HEK293 (cell line): ENCODE measurements around the gene TCEAL8.

Source experiments
- CTCF ChIA-PET: fragments of 350-600 bp; formaldehyde crosslinking; extraction: SDS; loops from one replicate; lab custom pipeline; 2021; ENCODE audit warnings: antibody characterized with exemption; lab: Yijun Ruan, JAX
- POLR2A ChIA-PET: fragments of 300-600 bp; formaldehyde crosslinking; extraction: SDS; loops from one replicate; lab custom pipeline; 2020; ENCODE audit warnings: antibody characterized with exemption, inconsistent platforms; lab: Yijun Ruan, JAX
- H3K27ac ChIP-seq: fragments of 200-500 bp; sonication (Bioruptor generic); 2 replicates; pipeline ENCODE4 v1.5.1; 2014; ENCODE audit warnings: low read depth, low read length, control low read depth, inconsistent platforms; ENCODE audit errors: extremely low read depth
- H3K36me3 ChIP-seq, 2 experiments: fragments of 200-500 bp in 1 of 2; sonication (Bioruptor generic) in 1 of 2; 1 replicate in 1 of 2; 2 replicates in 1 of 2; pipeline ENCODE4 v1.5.1; 2014 to 2017; ENCODE audit warnings: inconsistent platforms in 2 of 2, low read length in 2 of 2; ENCODE audit not compliant: control insufficient read depth in 2 of 2, insufficient read depth in 1 of 2
- H3K4me1 ChIP-seq: fragments of 200-500 bp; sonication (Bioruptor generic); 2 replicates; pipeline ENCODE4 v1.5.1; 2014; ENCODE audit warnings: mild to moderate bottlenecking, low read length, inconsistent platforms; ENCODE audit not compliant: control insufficient read depth, insufficient read depth
- H3K4me3 ChIP-seq: 2 replicates; pipeline ENCODE4 v1.5.1; 2011; ENCODE audit warnings: low read depth, mild to moderate bottlenecking, control low read depth, low read length, moderate library complexity
- H3K9me3 ChIP-seq: fragments of 200-500 bp; sonication (Bioruptor generic); 2 replicates; pipeline ENCODE4 v1.5.1; 2014; ENCODE audit warnings: low read depth, low read length, inconsistent platforms; ENCODE audit not compliant: control insufficient read depth, insufficient read depth
- EGR2 ChIP-seq: fragments of 450-650 bp; formaldehyde crosslinking; IDR thresholded peaks from 2 replicates; pipeline ENCODE4 v1.5.1; 2016; ENCODE audit warnings: low read depth, missing biosample characterization, missing genetic modification characterization
- GLI4 ChIP-seq: fragments of 450-650 bp; formaldehyde crosslinking; IDR thresholded peaks from 2 replicates; pipeline ENCODE4 v1.5.1; 2016; ENCODE audit warnings: missing biosample characterization, missing genetic modification characterization
- HOXC10 ChIP-seq: sonication (generic); formaldehyde crosslinking; IDR thresholded peaks from 2 replicates; pipeline ENCODE4 v1.8.1; 2023; ENCODE audit warnings: mild to moderate bottlenecking, missing genetic modification reagents
- IKZF3 ChIP-seq: fragments of 450-650 bp; IDR thresholded peaks from 2 replicates; pipeline ENCODE4 v1.5.0; 2018; ENCODE audit warnings: missing biosample characterization, mild to moderate bottlenecking, missing genetic modification characterization, moderate library complexity
- MYNN ChIP-seq: fragments of 450-650 bp; formaldehyde crosslinking; IDR thresholded peaks from 2 replicates; pipeline ENCODE4 v1.5.1; 2016; ENCODE audit warnings: missing biosample characterization, missing genetic modification characterization, borderline replicate concordance
- SALL2 ChIP-seq: fragments of 450-650 bp; formaldehyde crosslinking; IDR thresholded peaks from 2 replicates; pipeline ENCODE4 v1.5.0; 2017; ENCODE audit warnings: missing biosample characterization, mild to moderate bottlenecking, missing genetic modification characterization, borderline replicate concordance
- SCRT1 ChIP-seq: fragments of 450-650 bp; formaldehyde crosslinking; IDR thresholded peaks from 2 replicates; pipeline ENCODE4 v1.5.1; 2016; ENCODE audit warnings: missing biosample characterization, missing genetic modification characterization, borderline replicate concordance
- SP2 ChIP-seq: fragments of 450-650 bp; formaldehyde crosslinking; IDR thresholded peaks from 2 replicates; pipeline ENCODE4 v1.5.1; 2016; ENCODE audit warnings: missing biosample characterization, missing genetic modification characterization
- TRIM28 ChIP-seq: IDR thresholded peaks from 2 replicates; pipeline ENCODE4 v1.6.1; 2011; ENCODE audit warnings: low read length, control low read depth, borderline replicate concordance
- ZBTB21 ChIP-seq: fragments of 450-650 bp; formaldehyde crosslinking; IDR thresholded peaks from 2 replicates; pipeline ENCODE4 v1.5.1; 2017; ENCODE audit warnings: missing biosample characterization, missing genetic modification characterization
- ZBTB49 ChIP-seq: fragments of 450-650 bp; formaldehyde crosslinking; IDR thresholded peaks from 2 replicates; pipeline ENCODE4 v1.5.1; 2016; ENCODE audit warnings: missing biosample characterization, missing genetic modification characterization, low read depth
- ZNF16 ChIP-seq: fragments of 450-650 bp; formaldehyde crosslinking; IDR thresholded peaks from 2 replicates; pipeline ENCODE4 v1.5.1; 2016; ENCODE audit warnings: low read depth, missing biosample characterization, missing genetic modification characterization
- ZNF174 ChIP-seq: fragments of 450-650 bp; formaldehyde crosslinking; IDR thresholded peaks from 2 replicates; pipeline ENCODE4 v1.5.0; 2017; ENCODE audit warnings: missing biosample characterization, mild to moderate bottlenecking, missing genetic modification characterization
- ZNF2 ChIP-seq: fragments of 450-650 bp; formaldehyde crosslinking; IDR thresholded peaks from 2 replicates; pipeline ENCODE4 v1.5.1; 2016; ENCODE audit warnings: missing biosample characterization, missing genetic modification characterization
- ZNF248 ChIP-seq: fragments of 450-650 bp; formaldehyde crosslinking; IDR thresholded peaks from 2 replicates; pipeline ENCODE4 v1.5.1; 2017; ENCODE audit warnings: missing biosample characterization, missing genetic modification characterization
- ZNF394 ChIP-seq: fragments of 450-650 bp; formaldehyde crosslinking; IDR thresholded peaks from 2 replicates; pipeline ENCODE4 v1.5.1; 2016; ENCODE audit warnings: missing biosample characterization, missing genetic modification characterization, mild to moderate bottlenecking, moderate library complexity, borderline replicate concordance
- ZNF555 ChIP-seq: fragments of 450-650 bp; formaldehyde crosslinking; conservative IDR thresholded peaks from 2 replicates; pipeline ENCODE4 v1.5.1; 2017; ENCODE audit warnings: missing biosample characterization, mild to moderate bottlenecking, missing genetic modification characterization, inconsistent platforms
- ZNF624 ChIP-seq: fragments of 450-650 bp; formaldehyde crosslinking; IDR thresholded peaks from 2 replicates; pipeline ENCODE4 v1.5.1; 2017; ENCODE audit warnings: missing biosample characterization, missing genetic modification characterization
- ZNF76 ChIP-seq: fragments of 450-650 bp; formaldehyde crosslinking; IDR thresholded peaks from 2 replicates; pipeline ENCODE4; 2016; ENCODE audit warnings: low read depth, missing biosample characterization, missing genetic modification characterization, borderline replicate concordance
- ZNF777 ChIP-seq: fragments of 450-650 bp; formaldehyde crosslinking; IDR thresholded peaks from 2 replicates; pipeline ENCODE4 v1.5.1; 2017; ENCODE audit warnings: missing biosample characterization, missing genetic modification characterization, borderline replicate concordance
- ZNF791 ChIP-seq: fragments of 450-650 bp; formaldehyde crosslinking; IDR thresholded peaks from 2 replicates; pipeline ENCODE4 v1.5.1; 2016; ENCODE audit warnings: missing biosample characterization, missing genetic modification characterization
- ZNF830 ChIP-seq: fragments of 450-650 bp; IDR thresholded peaks from 2 replicates; pipeline ENCODE4 v1.5.0; 2018; ENCODE audit warnings: missing biosample characterization, missing genetic modification characterization, low read depth, mild to moderate bottlenecking, moderate library complexity
- ZSCAN23 ChIP-seq: fragments of 450-650 bp; formaldehyde crosslinking; IDR thresholded peaks from 2 replicates; pipeline ENCODE4 v1.5.1; 2016; ENCODE audit warnings: missing biosample characterization, missing genetic modification characterization
- TF ChIP-seq, protein P1 (sequence below): fragments of 450-650 bp; IDR thresholded peaks from 2 replicates; pipeline ENCODE4 v1.5.1; 2018; ENCODE audit warnings: missing biosample characterization, missing genetic modification characterization
- TF ChIP-seq, protein P2 (sequence below): fragments of 450-650 bp; formaldehyde crosslinking; IDR thresholded peaks from 2 replicates; pipeline ENCODE4 v1.5.1; 2016; ENCODE audit warnings: missing biosample characterization, missing genetic modification characterization, borderline replicate concordance
- TF ChIP-seq, protein P3 (sequence below): fragments of 450-650 bp; IDR thresholded peaks from 2 replicates; pipeline ENCODE4 v1.5.1; 2018; ENCODE audit warnings: missing biosample characterization, mild to moderate bottlenecking, missing genetic modification characterization

The TCEAL8 gene

DNA sequence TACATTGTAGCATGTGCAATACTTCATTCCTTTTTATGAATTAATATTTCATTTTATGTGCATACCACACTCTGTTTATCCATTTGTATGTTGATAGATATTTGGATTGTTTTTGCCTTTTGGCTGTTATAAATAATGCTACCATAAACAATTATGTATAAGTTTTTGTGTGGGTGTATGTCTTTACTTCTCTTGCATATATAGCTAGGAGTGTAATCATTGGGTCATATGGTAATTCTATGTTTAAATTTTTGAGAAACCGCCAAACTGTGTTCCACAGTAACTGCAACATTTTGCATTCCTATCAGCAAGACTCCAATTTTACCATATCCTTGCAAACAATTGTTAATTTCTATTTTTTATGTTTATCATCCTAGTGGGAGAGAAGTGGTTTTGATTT lies 24.7 kb upstream of the TCEAL8 start (continued):
- TF ChIP-seq ZNF16 (tag by site-specific recombination) (no peak), ZNF76 (tag by site-specific recombination) (no peak), ZBTB49 (tag by site-specific recombination) (no peak), SCRT1 (no peak), SALL2 (tag by site-specific recombination) (no peak), ZNF830 (tag by site-specific recombination) (no peak), EGR2 (tag by site-specific recombination) (no peak)
- TF ChIP-seq, protein P1, sequence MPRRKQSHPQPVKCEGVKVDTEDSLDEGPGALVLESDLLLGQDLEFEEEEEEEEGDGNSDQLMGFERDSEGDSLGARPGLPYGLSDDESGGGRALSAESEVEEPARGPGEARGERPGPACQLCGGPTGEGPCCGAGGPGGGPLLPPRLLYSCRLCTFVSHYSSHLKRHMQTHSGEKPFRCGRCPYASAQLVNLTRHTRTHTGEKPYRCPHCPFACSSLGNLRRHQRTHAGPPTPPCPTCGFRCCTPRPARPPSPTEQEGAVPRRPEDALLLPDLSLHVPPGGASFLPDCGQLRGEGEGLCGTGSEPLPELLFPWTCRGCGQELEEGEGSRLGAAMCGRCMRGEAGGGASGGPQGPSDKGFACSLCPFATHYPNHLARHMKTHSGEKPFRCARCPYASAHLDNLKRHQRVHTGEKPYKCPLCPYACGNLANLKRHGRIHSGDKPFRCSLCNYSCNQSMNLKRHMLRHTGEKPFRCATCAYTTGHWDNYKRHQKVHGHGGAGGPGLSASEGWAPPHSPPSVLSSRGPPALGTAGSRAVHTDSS, result no peak

- TF ChIP-seq ZNF174 (tag by site-specific recombination) (no peak), ZNF777 (tag by site-specific recombination) (no peak), TRIM28 (no peak), ZBTB21 (tag by site-specific recombination) (no peak), GLI4 (tag by site-specific recombination) (no peak), IKZF3 (tag by site-specific recombination) (no peak), ZNF2 (tag by site-specific recombination) (no peak), ZNF555 (tag by site-specific recombination) (no peak), ZNF394 (tag by site-specific recombination) (no peak), MYNN (tag by site-specific recombination) (no peak), ZNF624 (tag by site-specific recombination) (no peak), ZNF248 (no peak), ZNF791 (tag by site-specific recombination) (no peak), ZSCAN23 (tag by site-specific recombination) (no peak), HOXC10 (CRISPR knock-in tag) (no peak), SP2 (no peak), SCRT1 (no peak)
- TF ChIP-seq, protein P2, sequence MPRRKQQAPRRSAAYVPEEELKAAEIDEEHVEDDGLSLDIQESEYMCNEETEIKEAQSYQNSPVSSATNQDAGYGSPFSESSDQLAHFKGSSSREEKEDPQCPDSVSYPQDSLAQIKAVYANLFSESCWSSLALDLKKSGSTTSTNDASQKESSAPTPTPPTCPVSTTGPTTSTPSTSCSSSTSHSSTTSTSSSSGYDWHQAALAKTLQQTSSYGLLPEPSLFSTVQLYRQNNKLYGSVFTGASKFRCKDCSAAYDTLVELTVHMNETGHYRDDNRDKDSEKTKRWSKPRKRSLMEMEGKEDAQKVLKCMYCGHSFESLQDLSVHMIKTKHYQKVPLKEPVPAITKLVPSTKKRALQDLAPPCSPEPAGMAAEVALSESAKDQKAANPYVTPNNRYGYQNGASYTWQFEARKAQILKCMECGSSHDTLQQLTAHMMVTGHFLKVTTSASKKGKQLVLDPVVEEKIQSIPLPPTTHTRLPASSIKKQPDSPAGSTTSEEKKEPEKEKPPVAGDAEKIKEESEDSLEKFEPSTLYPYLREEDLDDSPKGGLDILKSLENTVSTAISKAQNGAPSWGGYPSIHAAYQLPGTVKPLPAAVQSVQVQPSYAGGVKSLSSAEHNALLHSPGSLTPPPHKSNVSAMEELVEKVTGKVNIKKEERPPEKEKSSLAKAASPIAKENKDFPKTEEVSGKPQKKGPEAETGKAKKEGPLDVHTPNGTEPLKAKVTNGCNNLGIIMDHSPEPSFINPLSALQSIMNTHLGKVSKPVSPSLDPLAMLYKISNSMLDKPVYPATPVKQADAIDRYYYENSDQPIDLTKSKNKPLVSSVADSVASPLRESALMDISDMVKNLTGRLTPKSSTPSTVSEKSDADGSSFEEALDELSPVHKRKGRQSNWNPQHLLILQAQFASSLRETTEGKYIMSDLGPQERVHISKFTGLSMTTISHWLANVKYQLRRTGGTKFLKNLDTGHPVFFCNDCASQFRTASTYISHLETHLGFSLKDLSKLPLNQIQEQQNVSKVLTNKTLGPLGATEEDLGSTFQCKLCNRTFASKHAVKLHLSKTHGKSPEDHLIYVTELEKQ (tag by site-specific recombination), result no peak
- TF ChIP-seq, protein P3, sequence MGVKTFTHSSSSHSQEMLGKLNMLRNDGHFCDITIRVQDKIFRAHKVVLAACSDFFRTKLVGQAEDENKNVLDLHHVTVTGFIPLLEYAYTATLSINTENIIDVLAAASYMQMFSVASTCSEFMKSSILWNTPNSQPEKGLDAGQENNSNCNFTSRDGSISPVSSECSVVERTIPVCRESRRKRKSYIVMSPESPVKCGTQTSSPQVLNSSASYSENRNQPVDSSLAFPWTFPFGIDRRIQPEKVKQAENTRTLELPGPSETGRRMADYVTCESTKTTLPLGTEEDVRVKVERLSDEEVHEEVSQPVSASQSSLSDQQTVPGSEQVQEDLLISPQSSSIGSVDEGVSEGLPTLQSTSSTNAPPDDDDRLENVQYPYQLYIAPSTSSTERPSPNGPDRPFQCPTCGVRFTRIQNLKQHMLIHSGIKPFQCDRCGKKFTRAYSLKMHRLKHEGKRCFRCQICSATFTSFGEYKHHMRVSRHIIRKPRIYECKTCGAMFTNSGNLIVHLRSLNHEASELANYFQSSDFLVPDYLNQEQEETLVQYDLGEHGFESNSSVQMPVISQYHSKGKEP (tag by site-specific recombination), result no peak
- ChIA-PET POLR2A (no interaction called here), CTCF (no interaction called here)
- H3K4me1 ChIP-seq, result no peaks in the 10 kb centered on the region
- no peak within 1 kb of the TSS for H3K27ac ChIP-seq
- no peaks in the 10 kb centered on the region; the same call in 1 of the 2 replicates for H3K9me3 ChIP-seq
- H3K36me3 ChIP-seq, result no peaks in the 10 kb centered on the region
- no peak within 1 kb of the TSS for H3K4me3 ChIP-seq
Measured at GRCh38 chrX:103276581-103277002, 21.6 kb upstream of the TCEAL8 start, which contains the start of gene TCEAL5. Gene TCEAL5, minus strand, starts transcription at chrX:103276750. Its CDS starts 2,187 bp downstream, at chrX:103274563.
